Measurements from ENCODE around the gene PLB1.
A peak's percentile ranks its signal among the peaks of the same experiment; 100 is the strongest.

The PLB1 gene

GRCh38 chr2:28608500-28609424 lies 112.9 kb downstream of the PLB1 start:
- DNase-seq (ENCODE audit: low read depth, low spot score) = no peak

- DNase-seq (ENCODE audit: low read depth, low spot score) = peak; percentile 97
Measured at GRCh38 chr2:28610583-28611201, 114.8 kb downstream of the PLB1 start.

DNA sequence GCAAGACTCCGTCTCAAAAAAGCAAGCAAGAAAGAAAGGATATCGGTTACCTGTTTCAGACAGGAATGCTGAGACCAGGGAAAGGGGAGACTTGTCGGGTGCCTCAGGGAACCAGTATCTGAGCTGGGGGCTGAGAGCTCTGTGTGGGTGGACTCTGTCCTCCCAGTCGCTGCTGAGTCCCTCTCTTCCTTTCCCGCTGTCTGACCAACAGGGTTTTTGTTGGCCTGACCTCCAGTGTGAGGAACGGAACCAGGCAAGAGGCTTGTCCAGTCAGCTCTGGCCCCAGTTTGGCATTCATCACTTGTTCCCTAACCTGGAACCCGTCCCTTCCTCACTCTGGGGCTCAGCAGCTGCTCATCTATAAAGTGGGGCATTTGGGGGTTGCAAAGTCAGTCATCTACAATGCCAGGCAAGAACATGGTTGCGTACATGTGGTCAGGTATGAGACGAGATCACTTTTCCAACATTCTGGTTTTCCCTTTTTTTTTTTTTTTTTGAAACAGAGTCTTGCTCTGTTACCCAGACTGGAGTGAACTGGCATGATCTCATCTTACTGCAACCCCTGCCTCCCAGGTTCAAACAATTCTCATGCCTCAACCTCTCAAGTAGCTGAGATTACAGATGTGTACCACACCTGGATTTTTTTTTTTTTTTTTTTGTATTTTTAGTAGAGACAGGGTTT lies 116.4 kb downstream of the PLB1 start:
- DNase-seq (ENCODE audit: low read depth, low spot score) = no peak

DNA sequence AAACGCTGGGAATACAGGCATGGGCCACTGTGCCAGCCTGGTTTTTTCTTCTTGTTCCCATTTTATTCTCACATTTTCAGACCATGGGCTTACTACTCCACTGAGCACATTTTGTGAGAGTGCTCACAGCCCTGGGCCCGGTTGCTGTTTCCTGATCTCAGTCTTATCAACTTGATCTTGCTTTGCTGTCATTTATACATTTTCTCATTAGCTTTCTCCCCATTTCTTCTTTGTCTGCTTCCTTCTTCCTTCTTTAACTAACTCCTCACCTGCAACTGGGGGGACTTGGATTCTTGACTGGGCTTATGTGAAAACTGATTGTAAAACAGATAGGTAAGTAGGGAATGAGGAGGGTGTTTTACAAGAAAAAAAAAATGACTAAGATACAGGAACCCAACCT lies 117.3 kb downstream of the PLB1 start:
- no peak for DNase-seq (ENCODE audit: low read depth, low spot score)

GRCh38 chr2:28613633-28614501 lies 118.0 kb downstream of the PLB1 start:
- peak; percentile 92 for DNase-seq (ENCODE audit: low read depth, low spot score)

- no peak for DNase-seq (ENCODE audit: low read depth, low spot score)
Measured at GRCh38 chr2:28615706-28616105, 119.8 kb downstream of the PLB1 start.

DNA sequence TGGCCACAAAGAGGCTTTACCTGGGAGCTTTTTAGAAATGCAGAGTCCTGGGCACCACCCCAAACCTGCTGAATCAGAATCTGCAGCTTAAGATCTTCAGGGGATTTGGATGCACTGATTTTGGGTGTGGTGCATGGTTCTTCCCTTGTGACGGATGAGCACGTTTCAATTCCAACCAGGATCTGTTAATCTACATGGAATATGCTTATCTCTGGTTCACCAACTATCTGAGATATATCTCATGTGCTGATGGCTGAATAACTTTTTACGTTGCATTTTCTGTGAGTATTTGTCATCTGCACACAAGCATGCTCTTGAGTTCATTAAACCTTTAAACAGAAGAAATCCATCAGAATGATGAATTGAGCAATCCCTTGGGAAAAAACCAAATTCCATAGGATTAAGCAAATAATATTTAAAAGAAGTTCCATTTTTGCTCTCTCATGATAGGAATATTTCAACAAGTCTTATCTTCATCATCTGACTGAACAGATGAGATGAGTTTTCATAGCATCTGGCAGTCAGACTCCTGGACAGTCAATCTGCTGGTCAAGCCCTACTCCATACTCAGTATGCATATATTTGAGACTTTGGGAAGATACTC lies 120.6 kb downstream of the PLB1 start:
- no peak for DNase-seq (ENCODE audit: low read depth, low spot score)

- DNase-seq (ENCODE audit: low read depth, low spot score) = no peak
Measured at GRCh38 chr2:28617502-28618184, 121.8 kb downstream of the PLB1 start.

- DNase-seq (ENCODE audit: low read depth, low spot score) = no peak
Measured at GRCh38 chr2:28618221-28619141, 122.6 kb downstream of the PLB1 start.

DNA sequence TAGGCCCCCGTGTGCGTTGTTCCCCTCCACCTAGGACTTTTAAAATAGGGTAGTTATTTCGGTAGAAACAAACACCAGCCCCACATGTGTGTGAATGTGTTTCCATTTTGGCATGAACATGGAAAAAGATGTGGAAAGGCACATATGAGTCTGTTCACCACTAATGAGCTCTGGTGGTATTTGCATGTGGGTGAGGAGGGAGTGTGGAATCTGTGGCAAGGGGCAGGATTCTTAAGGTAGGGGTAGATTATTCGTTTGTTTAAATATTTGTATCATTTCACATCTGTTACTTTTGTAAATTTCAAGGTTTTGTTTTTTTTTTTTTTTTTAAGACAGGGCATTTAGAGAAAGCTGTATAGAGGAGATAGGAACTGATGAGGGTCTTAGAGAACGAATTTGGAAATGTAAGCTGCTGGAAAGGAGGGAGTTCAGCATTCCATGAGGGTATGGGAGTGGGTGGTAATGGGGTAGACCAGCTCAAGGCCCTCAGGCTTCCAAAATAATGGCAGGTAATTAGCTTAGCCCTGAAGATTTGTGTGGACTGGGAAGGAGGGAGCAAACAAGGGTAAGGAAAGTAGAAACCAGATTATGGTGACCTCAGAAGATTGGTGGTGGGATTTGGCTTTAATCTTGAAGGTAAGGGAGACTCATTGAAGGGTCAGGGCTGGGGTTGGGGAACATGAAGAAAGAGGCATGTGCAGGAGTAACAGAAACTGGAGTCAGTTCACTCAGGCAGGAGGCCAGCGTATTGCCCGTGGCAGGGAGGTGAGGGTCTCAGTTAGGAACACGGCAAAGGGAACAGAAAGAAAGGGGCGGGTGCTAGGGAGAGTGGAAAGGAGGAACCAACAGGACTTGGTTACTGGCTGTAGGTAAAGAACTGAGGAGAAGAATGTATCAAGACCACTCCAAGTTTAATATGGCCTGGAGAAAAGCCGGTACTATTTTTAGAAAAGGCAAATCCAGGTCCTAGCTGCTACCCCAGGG lies 123.6 kb downstream of the PLB1 start:
- DNase-seq (ENCODE audit: low read depth, low spot score) = peak; percentile 47

DNA sequence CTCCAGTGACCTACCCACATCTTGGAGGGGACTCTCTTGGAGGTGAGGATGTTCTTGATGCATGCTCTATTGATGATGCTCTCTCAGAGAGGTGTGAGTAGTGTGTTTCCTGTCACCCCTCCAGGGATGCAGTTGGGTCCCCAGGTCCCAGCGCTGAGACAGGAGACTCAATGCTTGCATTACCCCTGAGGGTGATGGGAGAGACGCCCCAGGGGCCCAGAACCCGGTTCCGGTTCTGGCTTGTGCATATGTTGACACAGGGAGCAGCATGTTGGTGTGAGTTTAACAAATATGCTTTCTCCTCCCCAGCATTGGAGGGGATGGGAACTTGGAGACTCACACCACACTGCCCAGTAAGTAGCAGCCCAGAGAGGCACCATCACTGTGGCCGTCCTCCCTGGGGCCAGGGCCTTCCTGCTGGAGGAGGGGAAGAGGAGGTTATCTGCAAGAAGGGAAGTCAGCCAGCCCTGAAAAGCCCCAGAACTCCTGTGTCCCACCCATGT lies 124.5 kb downstream of the PLB1 start:
- no peak for DNase-seq (ENCODE audit: low read depth, low spot score)

DNA sequence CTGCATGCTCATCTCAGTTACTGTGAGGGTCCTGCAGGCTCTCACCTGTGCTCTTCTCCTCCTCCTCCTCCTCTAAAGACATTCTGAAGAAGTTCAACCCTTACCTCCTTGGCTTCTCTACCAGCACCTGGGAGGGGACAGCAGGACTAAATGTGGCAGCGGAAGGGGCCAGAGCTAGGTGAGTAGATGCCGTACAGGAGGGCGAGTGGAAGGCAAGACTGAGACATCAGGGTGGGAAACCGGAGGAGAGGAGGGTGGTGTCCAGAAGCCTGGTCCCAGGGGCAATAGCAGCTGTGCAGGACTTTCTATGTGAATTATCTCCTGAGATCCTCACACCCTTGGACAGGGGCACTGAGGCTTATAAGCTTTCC lies 124.9 kb downstream of the PLB1 start:
- DNase-seq (ENCODE audit: low read depth, low spot score) = no peak

- DNase-seq (ENCODE audit: low read depth, low spot score) = peak; percentile 96
Measured at GRCh38 chr2:28621172-28622100, 125.6 kb downstream of the PLB1 start.

DNA sequence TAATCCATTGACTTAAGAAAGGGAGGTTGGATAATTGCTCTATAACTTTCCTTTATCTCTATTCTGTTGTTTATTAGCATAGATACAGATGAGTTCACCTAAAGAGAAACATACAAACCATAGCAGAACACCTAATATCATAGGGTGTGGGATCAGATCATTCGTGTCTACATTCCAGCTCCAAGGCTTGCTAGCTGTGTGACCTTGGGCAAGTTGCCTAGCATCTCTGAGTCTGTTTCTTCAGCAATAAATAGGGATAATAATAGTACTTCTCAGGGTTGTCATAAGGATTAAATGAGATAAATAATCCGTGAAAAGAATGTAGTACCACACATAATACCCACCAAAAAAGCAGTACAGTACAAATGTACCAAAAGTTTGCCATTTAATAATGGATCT lies 126.2 kb downstream of the PLB1 start:
- DNase-seq (ENCODE audit: low read depth, low spot score) = no peak

DNA sequence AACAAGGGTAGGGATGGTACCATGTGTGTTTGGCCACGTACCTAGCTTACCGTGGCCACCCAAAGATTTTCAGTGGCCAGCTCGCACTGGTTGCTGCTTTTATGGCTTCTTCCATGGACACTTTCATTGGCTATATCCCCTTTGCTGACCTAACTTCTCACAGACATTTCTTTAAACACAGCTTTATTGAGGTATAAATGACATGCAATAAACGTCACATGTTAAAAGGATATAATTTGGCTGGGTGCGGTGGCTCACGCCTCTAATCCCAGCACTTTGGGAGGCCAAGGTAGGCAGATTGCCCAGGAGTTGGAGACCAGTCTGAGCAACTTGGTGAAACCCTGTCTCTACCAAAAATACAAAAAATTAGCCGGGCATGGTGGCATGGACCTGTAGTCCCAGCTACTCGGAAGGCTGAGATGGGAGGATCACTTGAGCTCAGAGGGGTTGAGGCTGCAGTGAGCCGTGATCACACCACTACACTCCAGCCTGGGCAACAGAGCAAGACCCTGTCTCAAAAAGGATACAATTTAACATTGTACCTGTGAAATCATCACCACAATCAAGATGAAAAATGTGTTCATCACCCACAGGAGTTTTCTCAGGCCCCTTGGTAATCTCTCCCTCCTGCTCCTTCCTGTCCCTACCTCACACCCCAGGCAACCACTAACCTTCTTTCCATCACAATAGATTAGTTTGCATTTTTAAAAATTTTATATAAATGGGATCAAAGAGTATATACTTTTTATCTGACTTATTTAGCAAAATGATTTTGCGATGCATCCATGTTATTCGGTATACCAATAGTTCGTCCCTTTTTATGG lies 127.9 kb downstream of the PLB1 start:
- no peak for DNase-seq (ENCODE audit: low read depth, low spot score)

DNA sequence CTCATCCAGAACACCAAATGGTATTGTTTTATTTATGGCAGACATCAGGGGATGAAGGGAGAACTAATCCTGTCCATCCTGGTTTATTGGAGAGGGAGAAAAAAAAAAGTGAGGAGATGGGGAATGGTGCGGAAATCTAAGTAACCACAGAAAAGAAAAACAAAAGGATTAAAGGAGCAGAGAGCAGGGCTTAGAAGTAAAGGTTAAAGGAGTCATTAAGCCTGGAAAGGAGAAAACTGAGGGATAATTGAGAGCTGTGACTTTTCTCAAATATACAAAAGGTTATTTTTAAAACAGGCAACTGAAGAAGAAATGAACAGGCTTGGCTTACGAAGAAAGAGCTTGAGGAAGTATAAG lies 128.6 kb downstream of the PLB1 start:
- no peak for DNase-seq (ENCODE audit: low read depth, low spot score)

All from astrocyte of the hippocampus (primary cell).